ENCODE data around the gene ZNF213. TPM values are rescaled to one million over a fixed set of nuclear protein-coding genes. Genes with fewer than 3 reads are reported as not detected.

The ZNF213 gene
- polyA plus RNA-seq, 3 donors = 1.5 to 2.6 (median 1.8) TPM

DNA sequence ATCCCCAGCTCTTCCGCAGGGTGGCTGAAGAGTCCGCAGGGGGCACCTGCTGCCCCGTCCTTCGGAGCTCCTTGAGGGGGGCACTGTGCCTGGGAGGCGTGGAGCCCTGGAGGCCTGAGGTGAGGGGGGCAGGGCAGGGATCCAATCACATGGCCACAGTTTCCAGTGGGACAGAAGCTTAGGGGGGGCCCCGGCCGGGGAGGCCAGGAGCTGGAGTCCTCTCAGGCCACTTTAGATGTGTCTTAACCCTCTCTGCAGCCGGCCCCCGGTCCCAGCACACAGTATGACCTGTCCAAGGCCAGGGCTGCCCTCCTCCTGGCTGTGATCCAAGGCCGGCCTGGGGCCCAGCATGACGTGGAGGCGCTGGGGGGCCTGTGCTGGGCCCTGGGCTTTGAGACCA lies 10.8 kb downstream of the ZNF213 start:
- intact Hi-C loops (cut with micrococcal nuclease) = no loop called here
- 97% methylated on average over 11 of the region's 12 CpGs for WGBS (ENCODE audit: insufficient coverage)
- Histone ChIP-seq H3K9ac (ENCODE audit: insufficient read depth, low read length, poor library complexity, severe bottlenecking) (no peak overlapping the region), H3K79me2 (ENCODE audit: insufficient read depth, low read length) (no peaks in the 10 kb centered on the region), H3K27ac (ENCODE audit: low read depth in 1 of 2, low read length in 2 of 2) (no peak overlapping the region), H3K4me1 (ENCODE audit: control insufficient read depth in 1 of 2, insufficient read depth in 2 of 2, low read length in 2 of 2) (peaks cover 15 to 16% of the 10 kb centered on the region in 2 donors), H4K20me1 (ENCODE audit: insufficient read depth, low read length) (no peaks in the 10 kb centered on the region), H3K36me3 (replicated peaks in 1 of 2; ENCODE audit: control insufficient read depth in 1 of 2, insufficient read depth in 2 of 2, low read length in 2 of 2) (peaks cover 17 to 26% of the 10 kb centered on the region in 2 donors), H3K9me3 (replicated peaks in 1 of 2; ENCODE audit: control insufficient read depth in 1 of 2, insufficient read depth in 1 of 2, low read length in 2 of 2) (no peaks in the 10 kb centered on the region), H3K4me3 (replicated peaks in 1 of 3; ENCODE audit: low read depth in 2 of 3, low read length in 3 of 3) (no peak overlapping the region), H2AFZ (ENCODE audit: insufficient read depth, low read depth, low read length, poor library complexity, severe bottlenecking) (no peak overlapping the region), H3K4me2 (replicated peaks; ENCODE audit: extremely low read depth, low read length, poor library complexity, severe bottlenecking) (no peak overlapping the region), H3K27me3 (ENCODE audit: control insufficient read depth in 2 of 2, insufficient read depth in 2 of 2, low read length in 2 of 2) (peaks cover 0 to 1% of the 10 kb centered on the region in 2 donors)
- Mint-ChIP-seq H3K27me3 (ENCODE audit: low read depth in 3 of 3) (peaks cover 6 to 19% (median 12%) of the 10 kb centered on the region in 3 donors), H3K27ac (no peak overlapping the region), H3K36me3 (peaks cover 19 to 26% of the 10 kb centered on the region in 2 donors), H3K9me3 (no peaks in the 10 kb centered on the region), H3K4me3 (no peak overlapping the region), H3K4me1 (peaks cover 14% of the 10 kb centered on the region)
- TF ChIP-seq, protein P1, sequence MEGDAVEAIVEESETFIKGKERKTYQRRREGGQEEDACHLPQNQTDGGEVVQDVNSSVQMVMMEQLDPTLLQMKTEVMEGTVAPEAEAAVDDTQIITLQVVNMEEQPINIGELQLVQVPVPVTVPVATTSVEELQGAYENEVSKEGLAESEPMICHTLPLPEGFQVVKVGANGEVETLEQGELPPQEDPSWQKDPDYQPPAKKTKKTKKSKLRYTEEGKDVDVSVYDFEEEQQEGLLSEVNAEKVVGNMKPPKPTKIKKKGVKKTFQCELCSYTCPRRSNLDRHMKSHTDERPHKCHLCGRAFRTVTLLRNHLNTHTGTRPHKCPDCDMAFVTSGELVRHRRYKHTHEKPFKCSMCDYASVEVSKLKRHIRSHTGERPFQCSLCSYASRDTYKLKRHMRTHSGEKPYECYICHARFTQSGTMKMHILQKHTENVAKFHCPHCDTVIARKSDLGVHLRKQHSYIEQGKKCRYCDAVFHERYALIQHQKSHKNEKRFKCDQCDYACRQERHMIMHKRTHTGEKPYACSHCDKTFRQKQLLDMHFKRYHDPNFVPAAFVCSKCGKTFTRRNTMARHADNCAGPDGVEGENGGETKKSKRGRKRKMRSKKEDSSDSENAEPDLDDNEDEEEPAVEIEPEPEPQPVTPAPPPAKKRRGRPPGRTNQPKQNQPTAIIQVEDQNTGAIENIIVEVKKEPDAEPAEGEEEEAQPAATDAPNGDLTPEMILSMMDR (IDR thresholded peaks at IDR 0.05) = no peak
- no peak for DNase-seq

GRCh38 chr16:3147046-3147756 lies 12.4 kb downstream of the ZNF213 start:
- H3K27me3 ChIP-seq (ENCODE audit: control insufficient read depth in 2 of 2, insufficient read depth in 2 of 2, low read length in 2 of 2) = peaks cover 4 to 13% of the 10 kb centered on the region in 2 donors
- intact Hi-C loops (cut with micrococcal nuclease) = no loop called here
- H3K4me1 ChIP-seq (ENCODE audit: control insufficient read depth in 1 of 2, insufficient read depth in 2 of 2, low read length in 2 of 2) = peaks cover 27 to 31% of the 10 kb centered on the region in 2 donors
- WGBS (ENCODE audit: insufficient coverage) = 94% methylated on average over 15 of the region's 16 CpGs
- no peak for DNase-seq
- no peak overlapping the region for H3K9ac ChIP-seq (ENCODE audit: insufficient read depth, low read length, poor library complexity, severe bottlenecking)
- no peak overlapping the region for H2AFZ ChIP-seq (ENCODE audit: insufficient read depth, low read depth, low read length, poor library complexity, severe bottlenecking)
- H3K4me3 ChIP-seq (replicated peaks in 1 of 3; ENCODE audit: low read depth in 2 of 3, low read length in 3 of 3) = no peak overlapping the region
- Mint-ChIP-seq H3K27me3 (ENCODE audit: low read depth in 3 of 3) (peaks cover 13 to 33% (median 26%) of the 10 kb centered on the region in 3 donors), H3K4me3 (no peak overlapping the region), H3K36me3 (peaks cover 8 to 11% of the 10 kb centered on the region in 2 donors), H3K9me3 (peaks cover 0 to 5% (median 3%) of the 10 kb centered on the region in 7 donors), H3K27ac (no peak overlapping the region), H3K4me1 (peaks cover 22% of the 10 kb centered on the region)
- H3K9me3 ChIP-seq (replicated peaks in 1 of 2; ENCODE audit: control insufficient read depth in 1 of 2, insufficient read depth in 1 of 2, low read length in 2 of 2) = no peaks in the 10 kb centered on the region
- H4K20me1 ChIP-seq (ENCODE audit: insufficient read depth, low read length) = no peaks in the 10 kb centered on the region
- TF ChIP-seq, protein P1 (IDR thresholded peaks at IDR 0.05) = no peak
- peaks cover 5 to 10% of the 10 kb centered on the region in 2 donors for H3K36me3 ChIP-seq (replicated peaks in 1 of 2; ENCODE audit: control insufficient read depth in 1 of 2, insufficient read depth in 2 of 2, low read length in 2 of 2)
- no peak overlapping the region for H3K4me2 ChIP-seq (replicated peaks; ENCODE audit: extremely low read depth, low read length, poor library complexity, severe bottlenecking)
- no peak overlapping the region for H3K27ac ChIP-seq (ENCODE audit: low read depth in 1 of 2, low read length in 2 of 2)
- no peaks in the 10 kb centered on the region for H3K79me2 ChIP-seq (ENCODE audit: insufficient read depth, low read length)

Measured in CD14-positive monocyte (primary cell).